Measurements from ENCODE around the gene ITPR1. TPM values are rescaled to one million over a fixed set of nuclear protein-coding genes. Genes with fewer than 3 reads are reported as not detected.

Gene ITPR1
- total RNA-seq, 1 experiment from 2014 or later, result 36.4 TPM

GRCh38 chr3:4887177-4887576 lies 394.0 kb downstream of the ITPR1 start:
- DNase-seq (ENCODE audit: low read depth), result no peak

- peak; percentile 44 for DNase-seq (ENCODE audit: low read depth)
Observed at GRCh38 chr3:4888913-4889846, 396.0 kb downstream of the ITPR1 start.

DNA sequence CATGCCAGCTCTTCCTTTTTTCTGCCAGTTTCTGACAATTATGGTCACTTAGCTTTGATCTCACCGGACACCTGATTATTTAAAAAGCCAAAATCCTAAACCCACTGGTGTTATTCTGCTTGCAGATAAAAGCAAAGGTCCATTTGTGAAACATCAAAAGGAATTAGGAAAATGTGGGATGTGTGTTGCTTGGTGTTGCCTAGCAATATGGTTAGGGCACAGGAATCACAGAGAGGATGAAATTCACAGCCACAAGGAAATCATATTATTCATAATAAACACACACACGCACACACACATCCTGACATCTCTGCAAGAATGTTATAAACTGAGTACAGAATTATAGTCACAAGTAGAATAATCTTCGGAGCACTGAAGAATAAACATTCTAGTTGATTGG lies 396.7 kb downstream of the ITPR1 start:
- peak; percentile 25 for DNase-seq (ENCODE audit: low read depth)

- DNase-seq (ENCODE audit: low read depth), result no peak
Observed at GRCh38 chr3:4894891-4895530, 401.9 kb downstream of the ITPR1 start.

GRCh38 chr3:4895838-4896237 lies 402.7 kb downstream of the ITPR1 start:
- DNase-seq (ENCODE audit: low read depth), result no peak

Other genes with a start within 250 kb of the ITPR1 start
- gene SETMAR, start 190.0 kb upstream of the ITPR1 start, total RNA-seq (2014; rRNA removed), result 22.0 and 25.2 TPM in 2 replicates
- gene SUMF1, start 26.1 kb upstream of the ITPR1 start, total RNA-seq (2014; rRNA removed), result 78.2 and 81.4 TPM in 2 replicates